ENCODE results near the gene RAB11A. TPM values are rescaled to one million over a fixed set of nuclear protein-coding genes. Genes with fewer than 3 reads are reported as not detected.

RAB11A gene
- polyA plus RNA-seq, 1 of the 3 experiments (the other 2 are of a cell fraction): 352 TPM

DNA sequence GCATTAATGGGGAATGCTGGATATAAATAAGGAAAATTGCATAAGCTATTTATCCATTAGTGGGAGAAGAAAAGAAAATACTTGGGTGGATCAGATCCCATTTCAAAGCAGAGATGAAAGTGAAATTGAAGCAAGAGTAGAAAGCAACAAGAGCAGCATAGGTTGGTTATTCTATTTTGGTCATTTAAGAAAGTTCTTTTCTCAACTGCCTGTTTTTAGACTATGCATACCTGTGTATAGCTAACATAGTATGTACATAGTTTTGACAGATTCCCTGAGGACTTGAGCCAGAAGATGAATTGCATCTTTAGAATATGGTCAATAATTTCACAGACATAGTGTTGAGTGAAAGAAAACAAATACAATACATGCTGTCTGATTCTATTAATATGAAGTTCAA is 48.2 kb upstream of the RAB11A start:
- Histone ChIP-seq H3K4me2 (no peak overlapping the region), H3K9ac (no peak overlapping the region), H3F3A (replicated peaks; ENCODE audit: insufficient read depth) (peaks cover 5% of the 10 kb centered on the region), H2AFZ (ENCODE audit: low read depth) (no peak overlapping the region), H3K9me3 (no peaks in the 10 kb centered on the region), H4K20me1 (ENCODE audit: insufficient read depth) (no peaks in the 10 kb centered on the region), H3K4me3 (ENCODE audit: low read depth in 2 of 2, low read length in 1 of 2) (no peak overlapping the region), H3K4me1 (ENCODE audit: control insufficient read depth in 1 of 2, insufficient read depth in 2 of 2, low read depth in 1 of 2, low read length in 1 of 2) (no peaks in the 10 kb centered on the region; a peak in 1 of 4 replicates), H3K27me3 (ENCODE audit: insufficient read depth) (no peaks in the 10 kb centered on the region), H3K27ac (ENCODE audit: low read depth in 2 of 2, low read length in 1 of 2) (no peak overlapping the region), H3K9me2 (no peaks in the 10 kb centered on the region), H3K36me3 (replicated peaks in 1 of 2; ENCODE audit: control insufficient read depth in 1 of 2, insufficient read depth in 2 of 2, low read length in 1 of 2) (no peaks in the 10 kb centered on the region), H3K79me2 (ENCODE audit: insufficient read depth) (no peaks in the 10 kb centered on the region)
- no peak for DNase-seq
- CTCF ChIA-PET: interaction anchor here (1.1 to 7.6 kb wide), 3 partner anchors 8 to 225 kb away, joined by 3 to 85 read pairs (median 6); no protein-coding TSS in a partner anchor
- POLR2A ChIA-PET: no interaction called here
- TF ChIP-seq SMC3 (IDR thresholded peaks at IDR 0.05; ENCODE audit: low read depth, low read length): no peak
- TF ChIP-seq PBX3 (IDR thresholded peaks at IDR 0.05): no peak
- TF ChIP-seq TAF1 (IDR thresholded peaks at IDR 0.05; ENCODE audit: borderline replicate concordance, low read depth, low read length): no peak
- no peak for TF ChIP-seq EZH2phosphoT487 (IDR thresholded peaks at IDR 0.05; ENCODE audit: borderline replicate concordance, low read depth)
- TF ChIP-seq, protein P1, sequence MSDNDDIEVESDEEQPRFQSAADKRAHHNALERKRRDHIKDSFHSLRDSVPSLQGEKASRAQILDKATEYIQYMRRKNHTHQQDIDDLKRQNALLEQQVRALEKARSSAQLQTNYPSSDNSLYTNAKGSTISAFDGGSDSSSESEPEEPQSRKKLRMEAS (IDR thresholded peaks at IDR 0.05; ENCODE audit: low read depth): no peak
- no peak for TF ChIP-seq GABPA (IDR thresholded peaks at IDR 0.05; ENCODE audit: low read depth)
- TF ChIP-seq TEAD4 (IDR thresholded peaks at IDR 0.05; ENCODE audit: borderline replicate concordance, insufficient read depth): no peak
- TF ChIP-seq CHD2 (IDR thresholded peaks at IDR 0.05; ENCODE audit: low read length, partially characterized antibody): no peak
- TF ChIP-seq REST (IDR thresholded peaks at IDR 0.05; ENCODE audit: low read depth, low read length): no peak
- no peak for TF ChIP-seq FOXJ3 (CRISPR knock-in tag; IDR thresholded peaks at IDR 0.05)
- no peak for TF ChIP-seq NRF1 (IDR thresholded peaks at IDR 0.05; ENCODE audit: low read depth, low read length)
- no peak for TF ChIP-seq MEF2A (IDR thresholded peaks at IDR 0.05; ENCODE audit: borderline replicate concordance, low read depth)
- TF ChIP-seq RFX5 (IDR thresholded peaks at IDR 0.05; ENCODE audit: low read length): no peak
- TF ChIP-seq RCOR1 (IDR thresholded peaks at IDR 0.05; ENCODE audit: low read length): no peak
- TF ChIP-seq TCF12 (IDR thresholded peaks at IDR 0.05): no peak
